HepG2 (cell line): ENCODE results near the gene ZNF763. TPM values are rescaled to one million over a fixed set of nuclear protein-coding genes. Genes with fewer than 3 reads are reported as not detected.

ENCODE experiments used
- ATAC-seq: fragments of 200-7000 bp; cut with Tn5 transposase; 3 replicates; pipeline ENCODE4 v1.9.1; 2020; ENCODE audit warnings: mild to moderate bottlenecking, moderate library complexity
- BruUV-seq: library from RNA; stranded (reverse); fragments of 400-500 nt; replicated peaks from 2 replicates; lab custom pipeline; 2021; lab: Mats Ljungman, UMichigan
- CTCF ChIA-PET: fragments of 300-600 bp; formaldehyde crosslinking; extraction: SDS; loops from one replicate; lab custom pipeline; 2021; ENCODE audit warnings: low total read pairs, inconsistent platforms, low intra/inter-chr PET ratio; lab: Yijun Ruan, JAX
- POLR2A ChIA-PET: fragments of 350-600 bp; sonication (Branson Sonifier 250); formaldehyde crosslinking; loops from one replicate; lab custom pipeline; 2020; ENCODE audit warnings: antibody characterized with exemption, inconsistent platforms; lab: Yijun Ruan, JAX
- DNase-seq: peaks from one replicate; pipeline ENCODE4 v3.0.0-alpha.2; 2015; ENCODE audit warnings: low spot score
- FAIRE-seq: peaks from 3 replicates; lab custom pipeline; 2011; peaks lifted over from hg19 to GRCh38; lab: Jason Lieb, UNC
- H2AFZ ChIP-seq: one replicate; pipeline ENCODE4 v1.6.1; 2011; ENCODE audit warnings: low read length, inconsistent platforms
- H3K27ac ChIP-seq: fragments of 300-600 bp; 3 replicates; pipeline ENCODE4 v1.8.0; 2011; ENCODE audit warnings: mixed run types, mild to moderate bottlenecking, mixed read lengths, low read length, inconsistent platforms; ENCODE audit not compliant: insufficient read depth; ENCODE audit errors: extremely low read length
- H3K27me3 ChIP-seq, 2 experiments: fragments of 200-600 bp in 1 of 2; 2 replicates in 1 of 2; 3 replicates in 1 of 2; pipeline versions ENCODE4 v1.6.0 to v1.8.0; 2011; ENCODE audit warnings: low read length in 2 of 2, mild to moderate bottlenecking in 2 of 2, moderate library complexity in 2 of 2, inconsistent platforms in 1 of 2; ENCODE audit not compliant: insufficient read depth in 2 of 2, control insufficient read depth in 1 of 2
- H3K36me3 ChIP-seq, 2 experiments: fragments of 200-600 bp in 1 of 2; replicated peaks in 1 of 2; 2 replicates in 1 of 2; 3 replicates in 1 of 2; pipeline versions ENCODE4 v1.5.1 to v1.8.0; 2011; ENCODE audit warnings: low read length in 2 of 2, inconsistent platforms in 1 of 2; ENCODE audit not compliant: insufficient read depth in 2 of 2, control insufficient read depth in 1 of 2
- H3K4me1 ChIP-seq: 2 replicates; pipeline ENCODE4 v1.5.1; 2012; ENCODE audit warnings: low read length, inconsistent platforms; ENCODE audit not compliant: insufficient read depth
- H3K4me2 ChIP-seq: 2 replicates; pipeline ENCODE4 v1.6.0; 2011; ENCODE audit warnings: low read depth, low read length, inconsistent platforms
- H3K4me3 ChIP-seq, 3 experiments: fragments of 200-600 bp in 1 of 3; sonication (generic), shearing (Covaris generic) in 1 of 3; replicated peaks in 1 of 3; 2 replicates each; pipeline ENCODE4 v1.5.1; 2011 to 2016; ENCODE audit warnings: low read length in 3 of 3, inconsistent platforms in 2 of 3, low read depth in 2 of 3, mild to moderate bottlenecking in 2 of 3, control low read depth in 1 of 3, mixed read lengths in 1 of 3; ENCODE audit not compliant: insufficient read depth in 1 of 3
- H3K79me2 ChIP-seq: one replicate; pipeline ENCODE4 v1.6.1; 2011; ENCODE audit warnings: low read length, inconsistent platforms; ENCODE audit not compliant: insufficient read depth
- H3K9ac ChIP-seq: 2 replicates; pipeline ENCODE4 v1.6.0; 2011; ENCODE audit warnings: mild to moderate bottlenecking, low read depth, low read length, inconsistent platforms; ENCODE audit not compliant: insufficient read depth
- H3K9me3 ChIP-seq: 2 replicates; pipeline ENCODE4 v1.5.1; 2012; ENCODE audit warnings: mild to moderate bottlenecking, low read length
- H4K20me1 ChIP-seq: 2 replicates; pipeline ENCODE4 v1.6.0; 2011; ENCODE audit warnings: inconsistent platforms, mild to moderate bottlenecking, low read length, moderate library complexity; ENCODE audit not compliant: insufficient read depth
- CENPBD1 ChIP-seq: sonication (generic); formaldehyde crosslinking; IDR thresholded peaks from 2 replicates; pipeline ENCODE4 v1.8.0; 2022; ENCODE audit warnings: missing genetic modification reagents, low read depth, mild to moderate bottlenecking, borderline replicate concordance
- MEIS1 ChIP-seq: sonication (generic); formaldehyde crosslinking; IDR thresholded peaks from 2 replicates; pipeline ENCODE4 v1.9.0; 2021; ENCODE audit warnings: mild to moderate bottlenecking, missing genetic modification reagents, moderate library complexity, borderline replicate concordance
- NR2C2 ChIP-seq: sonication (generic); formaldehyde crosslinking; IDR thresholded peaks from 2 replicates; pipeline ENCODE4 v1.4.0; 2020; ENCODE audit warnings: missing genetic modification reagents, mild to moderate bottlenecking, moderate library complexity, borderline replicate concordance
- WIZ ChIP-seq: sonication (generic); formaldehyde crosslinking; IDR thresholded peaks from 2 replicates; pipeline ENCODE4 v1.5.1; 2020; ENCODE audit warnings: mild to moderate bottlenecking, missing genetic modification reagents
- ZFP1 ChIP-seq: IDR thresholded peaks from 2 replicates; pipeline ENCODE4 v1.6.1; 2016
- ZNF33B ChIP-seq: sonication (generic); formaldehyde crosslinking; IDR thresholded peaks from 2 replicates; pipeline ENCODE4 v1.5.1; 2020; ENCODE audit warnings: mild to moderate bottlenecking, missing genetic modification reagents
- ZNF75D ChIP-seq: sonication (generic); formaldehyde crosslinking; IDR thresholded peaks from 2 replicates; pipeline ENCODE4 v1.8.1; 2023; ENCODE audit warnings: missing genetic modification reagents, mild to moderate bottlenecking, borderline replicate concordance
- WGBS: methylation state at CpG from one replicate; pipeline ENCODE4 v1.1.6; 2017; ENCODE audit warnings: low lambda C conversion rate; 5-methylcytosine and 5-hydroxymethylcytosine counted together
- in situ Hi-C: cut with HindIII; loops from 2 replicates; pipeline ENCODE4 v1.10.0; 2017; ENCODE audit warnings: low pct_unique_long_range_greater_than_20kb; ENCODE audit not compliant: extremely low pct_ligation_motif_present
- intact Hi-C: fragments of 100-400 bp; cut with micrococcal nuclease; formaldehyde crosslinking; loops from one replicate; pipeline ENCODE4 v1.10.0; 2022; ENCODE audit not compliant: unreplicated experiment
- polyA plus RNA-seq, 8 experiments: library from polyadenylated mRNA; depleted of rRNA in 3 of 8; stranded (reverse) in 7 of 8; unstranded in 1 of 8; fragments of >200 nt; fragmentation: Illumina TruSeq in 4 of 8; extraction: Trizol in 4 of 8; gene quantifications; 2 replicates each; pipeline versions ENCODE4 v1.2.1 to v1.2.3, GENCODE V29; 2011 to 2016; ENCODE audit warnings: low read depth in 4 of 8, missing spikeins in 1 of 8, mixed read lengths in 1 of 8; ENCODE audit not compliant: insufficient read depth in 1 of 8
- total RNA-seq, 5 experiments: library from RNA; depleted of rRNA; stranded (reverse); fragments of >200 nt; fragmentation: Illumina TruSeq; extraction: Trizol; gene quantifications; 2 replicates each; pipeline ENCODE4 v1.2.3, GENCODE V29; 2016; ENCODE audit warnings: low read depth in 1 of 5

ZNF763 gene
- total and polyA plus RNA-seq, 2 of the 13 experiments (the other 11 are each of a cell fraction or from before 2014, with no cell fraction given) = 0.08 to 0.42 TPM

- Histone ChIP-seq H3K4me2 (no peak overlapping the region), H2AFZ (no peak overlapping the region), H3K4me1 (no peaks in the 10 kb centered on the region), H4K20me1 (no peaks in the 10 kb centered on the region), H3K79me2 (no peaks in the 10 kb centered on the region), H3K4me3 (no peak overlapping the region), H3K27ac (no peak overlapping the region), H3K9ac (no peak overlapping the region), H3K27me3 (no peaks in the 10 kb centered on the region), H3K36me3 (no peaks in the 10 kb centered on the region), H3K9me3 (peaks cover 16% of the 10 kb centered on the region)
- BruUV-seq = no TSS peak
- no peak for TF ChIP-seq NR2C2 (CRISPR knock-in tag)
- TF ChIP-seq CENPBD1 (CRISPR knock-in tag) = no peak
- TF ChIP-seq MEIS1 = no peak
- no peak for TF ChIP-seq ZNF33B (CRISPR knock-in tag)
- TF ChIP-seq WIZ = no peak
- POLR2A ChIA-PET = no interaction called here
- ATAC-seq (no peak), DNase-seq (peak; percentile 17), FAIRE-seq (no peak)
- in situ Hi-C loops = no loop called here
- CTCF ChIA-PET = no interaction called here
- intact Hi-C loops = no loop called here
- WGBS = 71% methylated on average over 9 of the region's 9 CpGs
Observed at GRCh38 chr19:11978492-11979100, 13.8 kb downstream of the ZNF763 start.

GRCh38 chr19:11979527-11979926 is 14.7 kb downstream of the ZNF763 start:
- H3K27ac ChIP-seq = no peak overlapping the region
- TF ChIP-seq ZFP1 (no peak), ZNF75D (CRISPR knock-in tag) (peak; percentile 90; the same call in 1 of the 2 replicates)
- TF ChIP-seq, all 625 proteins: peak for 1
- no TSS peak for BruUV-seq
- Histone ChIP-seq H2AFZ (no peak overlapping the region), H3K79me2 (no peaks in the 10 kb centered on the region), H3K4me2 (no peak overlapping the region), H4K20me1 (no peaks in the 10 kb centered on the region), H3K27me3 (no peaks in the 10 kb centered on the region), H3K4me3 (no peak overlapping the region), H3K4me1 (no peaks in the 10 kb centered on the region), H3K36me3 (no peaks in the 10 kb centered on the region), H3K9ac (no peak overlapping the region), H3K9me3 (peaks cover 16% of the 10 kb centered on the region)
- CTCF ChIA-PET = no interaction called here
- intact Hi-C loops (no loop called here), in situ Hi-C loops (no loop called here)
- no peak for FAIRE-seq
- POLR2A ChIA-PET = no interaction called here
- no peak for ATAC-seq
- WGBS = 30% methylated on average over 4 of the region's 4 CpGs
- DNase-seq = no peak
